AG08396 (cell line): ENCODE measurements around the gene ZNF423.
"Not testable (repeated sequence)": the region's sequence is repeated elsewhere in the genome, so short reads cannot be mapped to it uniquely, and the experiment has no call there.

ENCODE experiments used
- DNase-seq: peaks from one replicate; pipeline ENCODE4 v3.0.0; 2012; ENCODE audit warnings: low spot score, mixed read lengths

The ZNF423 gene

DNA sequence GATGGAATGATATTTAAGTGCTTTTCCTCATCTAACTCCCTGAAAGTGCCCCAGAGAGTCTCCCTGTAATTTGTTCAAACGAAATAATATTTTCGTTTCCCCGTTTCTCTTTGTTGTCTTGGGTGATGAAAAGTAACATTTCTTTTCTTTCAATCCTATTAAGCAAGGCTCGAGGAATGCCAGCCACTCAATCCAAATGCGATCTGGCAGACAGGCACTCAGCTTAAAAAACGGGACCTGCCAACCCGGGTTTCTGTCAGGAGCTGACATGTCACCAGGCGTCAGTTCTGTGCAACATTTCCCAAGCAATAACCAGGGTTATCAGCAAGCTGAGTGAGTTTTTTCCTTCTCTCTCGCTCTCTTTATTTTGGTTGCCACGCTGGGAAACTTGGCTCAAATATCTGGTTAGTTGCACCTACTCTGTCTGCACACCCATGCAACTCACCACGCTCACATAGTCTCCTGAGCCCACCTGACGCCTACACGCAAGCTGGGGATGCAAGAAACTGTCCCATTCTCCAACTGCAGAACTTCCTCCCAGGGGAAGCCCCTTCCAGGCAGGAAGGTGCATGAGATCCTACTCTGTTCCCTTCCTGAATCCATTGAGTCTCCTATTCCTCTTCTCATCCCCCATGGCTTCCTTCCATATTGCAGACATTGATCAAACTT, 274.1 kb downstream of the ZNF423 start:
- DNase-seq, result no peak

DNA sequence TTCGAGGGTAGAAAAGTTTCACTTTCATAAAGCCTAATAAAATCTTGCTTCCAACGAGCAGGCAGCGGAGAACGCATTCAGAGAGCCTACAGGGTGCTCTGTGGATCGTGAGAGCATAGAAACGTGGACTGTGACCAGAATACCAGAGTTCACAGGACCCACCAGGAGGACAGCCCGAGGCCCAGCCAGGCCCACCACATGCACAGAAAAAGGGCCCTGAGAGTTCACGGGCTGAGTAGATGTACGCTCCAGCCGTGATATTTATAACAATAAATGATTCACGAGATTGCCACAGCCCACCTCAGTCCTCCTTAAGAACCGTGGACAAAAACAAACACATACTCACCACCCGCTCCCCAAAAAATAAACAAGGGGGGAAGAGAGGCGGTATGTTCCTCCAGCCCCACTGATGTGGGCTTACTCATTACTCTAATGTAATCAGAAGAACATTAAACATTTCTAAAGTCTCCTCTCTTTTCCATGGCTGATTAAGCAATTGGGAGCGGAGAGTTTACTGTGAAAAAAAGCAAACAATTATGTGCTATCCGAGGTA, 275.1 kb downstream of the ZNF423 start:
- DNase-seq, result no peak

DNA sequence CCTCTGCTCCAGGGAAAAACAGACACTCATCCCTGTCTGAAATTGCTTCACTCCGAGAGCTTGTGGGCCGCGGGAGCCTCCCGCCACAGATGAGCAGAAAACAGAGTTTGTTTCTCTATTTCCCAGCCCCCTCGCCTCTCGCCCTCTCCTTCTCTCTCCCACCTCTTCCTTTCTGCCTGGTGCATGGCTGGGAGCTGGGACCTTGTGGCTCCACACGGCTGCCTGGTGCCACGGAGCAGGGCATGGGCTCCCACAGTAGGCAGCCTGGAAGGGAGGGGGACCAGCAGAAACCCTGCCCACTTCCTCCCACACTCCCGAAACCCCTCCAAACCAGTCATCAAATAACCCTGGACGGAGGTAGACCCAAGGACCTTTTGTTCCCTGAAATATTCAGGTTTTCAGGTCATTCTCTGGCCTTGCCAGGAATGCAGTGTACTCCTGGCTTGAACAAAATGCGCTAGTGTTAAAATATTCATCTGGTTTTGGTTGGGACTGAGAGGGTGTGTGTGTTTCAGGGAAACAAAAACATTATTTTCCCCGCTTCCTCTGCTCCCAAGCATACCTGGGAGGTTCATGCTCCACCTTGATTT, 277.4 kb downstream of the ZNF423 start:
- DNase-seq, result no peak

DNA sequence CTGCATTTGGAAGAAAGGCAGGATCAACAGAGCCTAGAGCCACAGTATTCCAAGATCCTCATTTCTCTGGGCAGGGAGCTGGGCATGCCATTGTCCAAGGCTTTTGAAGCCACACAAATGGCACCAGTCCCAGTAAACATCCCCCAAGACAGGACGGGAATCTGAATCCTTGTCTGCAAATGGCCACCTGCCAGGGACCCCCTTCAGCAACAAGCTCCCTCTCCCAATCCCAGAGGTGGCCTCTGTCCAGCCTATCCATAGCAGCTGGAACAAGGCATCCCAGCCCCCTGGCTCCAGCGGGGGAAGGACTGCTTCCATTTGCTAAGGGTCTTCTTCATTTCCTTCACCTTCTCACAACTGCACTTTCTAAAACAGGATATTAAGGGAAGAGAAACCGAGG, 277.9 kb downstream of the ZNF423 start:
- DNase-seq, result no peak

DNA sequence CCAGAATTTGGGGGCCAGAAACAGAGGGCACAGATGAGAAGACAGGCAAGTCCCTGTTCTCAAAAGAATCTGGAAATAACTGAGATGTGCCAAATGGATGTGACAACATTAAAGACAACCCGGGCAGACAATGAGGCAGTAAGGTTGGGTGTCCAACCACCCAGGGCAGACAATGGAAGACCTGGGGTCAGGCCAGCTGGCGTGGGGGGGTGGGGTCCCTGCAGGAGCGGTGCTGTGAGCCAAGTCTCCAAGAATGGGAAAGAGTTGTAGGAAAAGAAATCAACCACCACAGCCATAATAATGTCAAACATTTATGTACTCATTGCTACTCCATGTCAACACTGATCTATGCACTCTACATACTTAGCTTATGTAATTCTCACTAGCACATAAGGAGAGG, 279.0 kb downstream of the ZNF423 start:
- no peak for DNase-seq

DNA sequence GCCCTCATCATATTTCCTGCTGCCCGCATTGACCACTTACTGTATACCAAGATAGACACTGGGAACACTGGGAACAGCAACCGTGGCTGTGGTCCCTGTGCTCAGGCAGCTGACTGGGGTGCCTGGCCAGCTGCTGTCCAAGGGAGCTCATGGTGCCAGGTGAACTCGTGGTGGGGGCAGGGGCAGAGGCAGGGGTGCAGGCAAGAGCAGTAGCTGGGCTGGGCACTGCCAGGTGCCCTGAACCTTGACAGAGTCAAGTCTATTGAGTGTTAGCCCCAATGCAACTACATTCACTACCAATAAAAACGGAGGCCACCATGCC, 279.8 kb downstream of the ZNF423 start:
- DNase-seq, result no peak

DNA sequence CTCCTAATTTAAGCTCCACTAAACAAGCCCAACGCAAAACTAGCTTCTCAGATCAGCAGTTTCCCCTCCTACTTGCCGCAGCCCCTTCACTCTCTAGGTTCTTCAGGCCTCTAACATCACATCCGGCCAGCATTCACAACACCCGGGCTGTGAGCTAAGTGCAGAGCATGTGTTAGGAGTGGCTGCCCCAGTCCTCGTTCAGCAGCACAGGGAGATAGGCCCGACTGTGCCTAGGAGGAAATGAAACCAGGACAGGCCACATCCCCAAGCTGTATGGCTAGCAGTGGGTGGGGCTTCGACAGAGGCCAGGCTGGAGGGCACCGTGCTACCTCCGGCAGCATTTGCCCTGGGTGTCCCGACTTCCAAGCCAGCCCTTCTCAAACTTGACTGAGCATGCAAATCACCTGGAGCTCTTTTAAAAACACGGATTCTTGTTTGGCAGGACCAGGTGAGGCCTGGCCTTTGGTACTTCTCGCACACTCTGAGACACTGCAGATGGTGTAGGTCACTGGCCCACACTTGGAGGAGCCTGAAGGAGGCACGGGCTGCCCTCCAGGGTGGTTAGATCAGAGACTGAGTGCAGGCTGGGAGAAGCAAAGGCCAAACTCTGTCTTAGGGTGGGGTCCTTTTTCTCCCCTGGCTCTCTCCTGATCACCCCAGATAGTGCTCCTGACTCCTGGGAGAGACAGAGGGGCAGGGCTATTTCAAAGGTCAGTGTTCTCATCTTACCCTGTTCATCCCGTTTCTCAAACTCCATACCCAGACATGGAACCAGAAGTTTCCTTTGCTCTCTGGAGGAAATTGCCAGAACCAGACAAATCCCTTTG, 280.4 kb downstream of the ZNF423 start:
- no peak for DNase-seq

DNA sequence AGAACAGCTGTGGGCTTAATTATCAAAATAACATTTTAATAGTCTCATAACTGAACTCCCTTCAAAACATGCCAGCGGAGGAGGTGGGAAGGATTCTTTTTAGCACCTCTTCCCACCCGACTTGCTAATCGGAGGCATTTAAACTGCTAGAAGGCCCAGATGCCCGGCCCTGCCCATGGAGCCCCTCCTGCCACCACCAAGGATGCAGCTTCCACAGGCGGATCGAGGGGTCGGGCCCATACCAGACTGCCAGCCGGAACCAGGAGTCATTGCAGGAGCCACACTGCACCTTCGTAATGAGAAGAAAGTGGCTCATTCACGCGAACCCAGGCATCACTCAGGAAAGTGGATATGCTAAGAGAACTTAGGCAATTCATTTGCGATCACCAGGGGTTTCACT, 281.1 kb downstream of the ZNF423 start:
- DNase-seq, result no peak

DNA sequence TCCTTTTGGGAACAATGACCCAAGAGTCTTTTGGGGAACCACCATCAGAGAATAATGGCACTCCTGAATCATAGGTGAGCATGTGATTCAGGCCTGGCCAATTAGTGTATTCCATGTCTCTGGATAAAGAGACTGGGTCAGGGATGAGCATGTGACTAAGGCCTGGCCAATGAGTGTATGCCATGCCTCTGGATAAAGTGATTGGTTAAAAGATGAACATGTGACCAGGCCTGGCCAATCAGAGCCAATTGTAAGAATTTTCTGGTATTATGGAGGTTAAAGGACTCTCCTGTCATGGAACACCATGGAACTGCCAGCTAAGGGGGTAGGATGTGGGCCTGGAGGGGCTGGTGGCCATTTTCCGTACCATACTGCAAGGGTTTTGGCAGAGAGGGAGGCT, 288.0 kb downstream of the ZNF423 start:
- DNase-seq, result no peak

DNA sequence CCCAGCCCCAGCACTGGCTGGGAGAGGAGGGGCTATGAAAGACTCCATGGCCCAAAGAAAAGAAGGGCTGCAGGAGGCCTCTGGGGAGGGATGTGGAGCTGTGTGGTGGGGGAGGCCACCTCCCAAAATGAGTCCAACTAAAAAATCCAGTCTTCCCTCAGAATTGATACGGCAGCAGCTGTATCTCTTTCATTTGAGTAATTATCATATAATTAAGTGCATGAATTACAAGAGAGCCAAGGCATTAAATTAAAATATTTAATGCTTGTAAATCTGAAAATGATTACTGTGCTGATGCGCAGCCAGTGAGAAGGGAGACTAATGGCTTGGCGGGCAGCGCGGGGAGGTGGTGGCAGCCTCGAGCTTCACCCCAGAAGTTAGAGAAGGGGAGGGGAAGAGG, 289.5 kb downstream of the ZNF423 start:
- no peak for DNase-seq

DNA sequence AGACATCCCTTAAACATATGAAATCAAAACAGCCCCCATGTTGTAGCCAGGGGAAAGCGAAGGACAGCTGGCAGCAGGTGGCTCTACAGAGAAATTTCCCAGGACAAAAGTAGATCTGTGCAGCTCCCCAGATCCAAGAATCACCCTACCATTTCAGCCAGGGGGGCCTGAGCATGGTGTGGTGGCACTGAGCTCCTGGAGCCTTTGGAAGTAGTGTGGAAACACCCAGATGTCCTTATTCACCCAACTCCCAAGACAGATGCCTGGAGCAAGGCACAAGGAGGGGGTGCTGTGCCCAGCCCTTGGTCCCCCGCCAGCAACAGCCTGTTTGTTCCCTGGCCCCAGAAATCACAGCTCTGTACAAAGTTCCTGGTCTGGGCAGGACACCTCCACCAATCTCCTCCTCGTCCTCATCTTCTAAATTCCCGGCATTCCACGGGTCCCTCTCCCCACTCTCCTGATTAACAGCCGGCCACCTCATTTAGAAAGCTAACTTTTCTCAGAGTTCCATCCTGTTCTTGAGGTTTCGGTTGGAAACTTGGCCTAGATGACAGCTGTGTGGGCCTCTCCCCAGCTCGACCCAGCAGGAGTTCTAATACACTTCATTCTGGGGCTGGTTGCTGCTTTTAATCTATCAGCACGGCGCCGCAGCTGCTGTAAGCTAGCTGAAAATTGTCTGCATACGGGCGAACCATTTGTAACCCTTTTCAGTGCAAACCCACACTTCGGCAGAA, 291.2 kb downstream of the ZNF423 start:
- DNase-seq, result no peak

DNA sequence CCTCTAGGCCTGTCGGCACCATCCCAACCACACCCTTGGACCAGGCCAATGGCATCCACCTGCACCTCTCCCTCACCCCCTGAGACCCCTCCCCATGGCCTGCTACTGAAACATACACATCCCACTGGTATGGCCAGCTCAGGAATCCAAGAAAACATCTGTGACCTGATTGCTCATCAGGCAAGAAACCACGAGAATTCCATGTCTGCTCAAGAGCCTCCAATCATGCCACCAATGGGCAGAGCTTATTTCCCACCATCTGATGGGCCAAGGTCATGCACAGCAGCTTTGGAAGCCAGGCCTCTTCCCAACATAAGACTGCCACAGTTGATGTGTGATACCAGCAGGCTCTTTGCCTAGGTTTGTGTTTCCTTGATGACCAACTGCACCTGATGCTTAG, 292.2 kb downstream of the ZNF423 start:
- DNase-seq, result no peak

DNA sequence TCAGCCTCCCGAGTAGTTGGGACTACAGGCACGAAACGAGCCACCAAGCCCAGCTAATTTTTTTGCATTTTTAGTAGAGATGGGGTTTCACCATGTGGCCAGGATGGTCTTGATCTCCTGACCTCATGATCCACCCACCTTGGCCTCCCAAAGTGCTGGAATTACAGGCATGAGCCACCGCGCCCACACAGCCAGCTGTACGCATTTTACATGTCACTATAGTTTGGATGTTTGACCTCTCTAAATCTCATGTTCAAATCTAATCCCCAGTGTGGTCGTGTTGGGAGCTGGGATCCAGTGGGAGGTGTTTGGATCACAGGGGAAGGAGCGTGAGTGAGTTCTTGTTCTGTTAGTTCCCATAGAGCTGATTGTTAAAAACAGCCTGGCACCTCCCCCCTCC, 293.0 kb downstream of the ZNF423 start:
- DNase-seq, result not testable (repeated sequence)

DNA sequence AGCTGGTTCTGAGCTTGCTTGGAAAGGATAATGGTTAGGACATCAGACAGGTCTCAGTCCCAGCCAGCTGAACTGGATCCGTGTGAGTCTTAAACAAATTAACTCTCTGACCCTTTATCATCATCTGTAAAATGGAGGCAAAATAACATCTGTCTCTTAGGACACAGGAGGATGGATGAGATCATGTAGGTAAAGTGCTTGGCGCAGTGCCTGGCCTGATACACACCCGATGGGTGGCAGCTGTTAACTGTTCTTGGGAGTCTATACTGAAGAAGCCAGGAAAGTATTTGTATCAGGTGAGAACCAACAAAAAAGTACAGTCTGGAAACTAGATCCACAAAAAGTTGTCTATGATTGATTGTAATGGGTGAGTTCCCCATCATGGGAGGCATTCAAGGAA, 293.7 kb downstream of the ZNF423 start:
- no peak for DNase-seq

DNA sequence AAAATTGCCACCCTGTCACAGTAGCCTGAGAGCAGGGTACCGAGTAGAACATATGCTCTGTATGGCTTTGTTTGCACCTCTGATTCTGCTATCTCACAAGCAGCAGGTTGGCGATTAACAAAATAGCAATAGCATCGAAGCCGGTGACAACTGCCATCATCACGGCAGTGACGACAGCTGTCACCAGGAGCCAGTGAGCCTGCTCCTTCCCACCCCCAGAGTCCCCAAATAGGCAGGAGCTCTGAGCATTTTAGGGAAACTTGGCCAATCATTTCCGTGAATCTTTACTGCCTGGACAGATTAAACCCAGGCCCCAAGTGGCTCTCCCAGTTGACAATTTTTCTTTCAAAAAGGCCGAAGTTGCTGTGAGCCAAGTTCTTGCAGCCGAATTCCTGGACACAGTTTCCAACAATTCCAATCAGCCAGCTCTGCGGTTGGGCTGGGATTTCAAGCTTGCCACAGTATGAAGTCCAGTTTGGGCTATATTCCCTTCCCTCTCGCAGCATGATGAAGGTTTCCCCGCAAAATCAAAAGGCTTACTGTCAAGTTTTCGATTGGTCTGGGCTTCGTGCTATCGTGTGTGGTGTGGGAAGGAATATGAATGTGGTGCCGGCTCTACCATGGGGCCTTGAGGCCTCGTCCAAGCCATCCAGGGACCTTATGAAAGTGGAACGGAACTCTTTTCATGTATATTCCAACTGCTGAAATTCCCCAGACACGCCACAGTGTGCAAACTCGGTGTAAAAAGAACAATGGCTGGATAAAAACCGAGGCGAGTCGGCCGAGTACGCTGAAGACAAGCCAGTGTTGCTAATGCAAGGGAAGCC, 295.7 kb downstream of the ZNF423 start:
- no peak for DNase-seq

DNA sequence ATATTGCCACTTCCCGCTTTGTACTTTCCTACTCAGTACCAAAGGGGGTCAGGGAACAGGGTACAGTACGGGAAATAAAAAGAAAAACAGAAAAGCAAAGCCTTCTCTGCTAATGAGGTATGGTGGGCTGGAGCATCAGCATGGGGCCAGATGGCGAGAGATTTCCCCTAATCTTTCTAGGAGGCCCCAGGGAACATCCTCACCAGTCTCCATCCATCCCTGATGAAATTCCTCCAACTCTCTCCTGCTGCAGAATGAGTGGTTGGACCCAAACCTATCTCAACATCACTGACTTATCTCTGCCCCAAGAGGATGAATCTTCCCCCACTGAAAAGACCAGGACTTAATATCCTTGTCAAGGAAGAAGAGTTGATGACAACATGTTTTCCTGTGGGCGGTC, 296.7 kb downstream of the ZNF423 start:
- no peak for DNase-seq

DNA sequence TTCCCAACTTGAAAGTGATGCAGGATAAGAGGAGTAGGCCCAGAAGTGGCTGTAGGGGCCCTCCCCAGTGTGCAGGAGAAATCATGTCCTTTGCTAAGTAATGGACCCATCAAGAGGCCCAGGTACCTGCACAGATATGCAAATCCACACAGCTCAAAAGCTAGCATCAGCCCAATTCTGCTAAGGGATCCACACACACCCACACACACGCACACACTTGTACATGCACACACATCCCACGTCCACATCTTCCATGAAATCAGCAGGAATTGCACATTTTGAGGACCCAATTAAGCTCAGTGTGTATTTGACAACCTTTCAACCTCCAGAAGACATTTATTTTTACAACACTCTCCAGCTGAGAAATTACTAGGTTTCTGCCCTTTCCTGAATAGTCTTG, 297.5 kb downstream of the ZNF423 start:
- DNase-seq, result no peak

DNA sequence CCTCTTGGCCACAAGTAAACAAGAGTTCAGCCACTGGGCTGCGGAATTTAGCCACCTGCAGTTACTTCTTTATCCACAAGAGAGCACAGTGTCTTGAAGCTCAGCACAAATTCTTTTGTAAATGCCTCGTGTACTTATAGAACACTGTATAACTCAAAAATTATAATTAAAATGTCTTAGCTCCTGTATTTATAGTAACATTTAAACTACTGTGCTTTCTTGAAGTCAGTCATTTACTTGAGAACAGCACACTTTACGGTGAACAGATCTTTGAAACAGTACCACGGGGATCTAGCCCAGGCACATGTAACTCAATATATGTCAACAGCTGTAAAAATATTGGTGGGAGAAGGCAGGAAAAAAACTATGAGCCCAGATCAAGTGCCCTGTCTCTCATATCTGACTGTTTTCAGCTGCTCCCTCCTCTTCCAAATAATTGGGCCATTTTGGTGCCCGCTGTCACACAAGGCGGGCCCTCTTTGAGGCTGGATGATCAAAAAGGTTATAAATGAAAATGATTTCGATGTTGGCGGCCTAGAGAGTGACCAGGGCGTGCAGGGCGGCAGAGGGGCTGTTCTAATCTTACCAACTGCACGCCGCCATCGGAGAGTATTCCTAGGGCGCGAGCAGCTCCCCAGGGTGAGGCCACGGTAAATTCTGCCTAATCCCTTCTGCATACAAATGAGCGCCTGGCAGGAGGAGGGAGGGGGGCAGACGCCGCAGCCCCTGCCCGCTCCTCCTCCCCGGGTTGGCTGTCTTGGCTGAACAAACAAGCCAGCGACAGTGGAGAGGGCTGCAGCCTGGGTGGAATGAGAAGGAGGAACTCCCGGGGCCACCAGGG, 299.1 kb downstream of the ZNF423 start:
- no peak for DNase-seq

DNA sequence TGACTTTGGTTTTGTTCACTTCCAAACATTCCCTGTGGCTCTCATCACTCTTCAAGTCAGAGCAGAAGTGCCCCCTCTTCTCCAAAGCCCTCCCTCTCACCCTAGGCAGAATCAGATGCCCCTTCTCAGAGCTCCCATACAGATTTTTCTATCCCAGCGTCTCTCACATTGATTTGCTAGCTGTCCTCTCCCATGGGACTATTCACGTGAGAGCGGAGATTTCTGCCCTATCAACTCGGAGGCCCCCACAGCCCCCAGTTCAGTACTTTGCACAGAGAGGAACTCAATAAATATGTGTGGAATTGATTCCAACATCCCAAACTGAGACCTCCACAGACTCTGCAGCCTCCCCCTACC, 299.7 kb downstream of the ZNF423 start:
- no peak for DNase-seq

DNA sequence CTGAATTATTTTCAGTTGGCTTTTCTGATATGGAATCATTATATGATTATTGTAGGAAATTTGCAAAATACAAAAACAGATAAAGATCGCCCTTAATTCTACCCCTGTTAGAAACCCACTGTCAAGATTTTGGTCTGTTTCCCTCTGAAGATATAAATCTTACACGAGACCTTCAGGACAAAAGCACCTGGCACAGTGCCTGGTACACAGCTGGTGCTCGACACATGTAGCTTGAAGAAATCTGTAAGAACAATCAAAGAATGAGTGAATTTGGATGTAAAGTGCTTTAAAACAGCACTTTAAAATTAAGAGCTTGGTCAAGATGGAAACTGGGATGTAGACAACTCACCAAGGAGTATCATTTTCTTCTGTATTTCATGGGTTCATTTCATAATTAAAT, 301.2 kb downstream of the ZNF423 start:
- no peak for DNase-seq
